Stimulated activated CD4-positive, alpha-beta T cell treated with anti-CD3 and anti-CD28 coated beads, Interleukin-15, amount 100 ng/mL, for 24 hours (primary cell): ENCODE data around the gene PIGV.
"Not testable (repeated sequence)": the region's sequence is repeated elsewhere in the genome, so short reads cannot be mapped to it uniquely, and the experiment has no call there.

Source experiments
- DNase-seq: peaks from one replicate; pipeline ENCODE4 v3.0.0-alpha.2; 2020

Gene PIGV

DNA sequence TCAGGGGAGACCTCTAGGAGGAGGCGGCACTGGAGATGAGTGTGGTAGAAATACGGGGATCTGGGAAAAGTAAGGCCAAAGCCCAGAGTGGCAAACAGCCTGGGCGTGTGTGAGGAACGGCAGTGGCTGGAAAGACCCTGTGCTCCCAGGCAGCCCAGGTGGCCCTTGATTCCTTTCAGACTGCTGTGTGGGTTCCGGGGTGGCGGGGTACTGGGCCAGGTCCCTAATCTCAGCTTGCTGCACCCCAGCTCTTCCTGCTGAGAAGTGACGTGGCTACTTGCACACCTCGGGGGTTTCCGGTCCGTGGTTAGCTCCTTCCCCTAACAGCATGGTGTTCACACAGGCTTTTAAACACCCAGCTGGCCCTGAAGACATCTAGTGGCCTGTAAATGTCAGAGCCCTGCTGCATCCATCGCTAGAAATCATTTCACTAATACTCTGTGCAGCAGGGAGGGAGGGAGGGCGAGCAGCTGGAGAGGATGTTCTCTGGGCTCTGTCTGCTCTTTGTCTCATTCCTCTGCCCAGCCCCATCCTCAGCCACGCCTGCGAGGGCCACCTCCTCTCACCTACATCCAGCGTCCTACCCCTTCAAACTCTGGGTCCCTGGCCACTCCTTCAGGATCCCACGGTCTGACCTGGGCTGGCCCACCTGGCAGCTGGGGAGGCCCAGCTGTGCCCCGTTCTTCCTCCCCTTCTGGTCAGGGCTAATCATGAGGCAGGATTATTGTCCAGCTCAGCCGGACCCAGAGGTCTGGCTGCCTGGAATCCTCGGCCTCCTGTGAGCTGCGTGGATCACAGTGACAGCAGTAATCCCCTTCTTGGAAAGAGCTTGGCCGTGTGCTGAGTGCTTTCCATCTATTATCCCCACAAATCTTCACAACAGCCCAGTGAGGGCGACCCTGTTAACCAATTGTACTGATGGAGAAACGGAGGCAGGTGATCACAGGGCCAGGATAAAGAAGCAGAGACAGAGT is 46.0 kb downstream of the PIGV start:
- DNase-seq = peak; percentile 86

DNA sequence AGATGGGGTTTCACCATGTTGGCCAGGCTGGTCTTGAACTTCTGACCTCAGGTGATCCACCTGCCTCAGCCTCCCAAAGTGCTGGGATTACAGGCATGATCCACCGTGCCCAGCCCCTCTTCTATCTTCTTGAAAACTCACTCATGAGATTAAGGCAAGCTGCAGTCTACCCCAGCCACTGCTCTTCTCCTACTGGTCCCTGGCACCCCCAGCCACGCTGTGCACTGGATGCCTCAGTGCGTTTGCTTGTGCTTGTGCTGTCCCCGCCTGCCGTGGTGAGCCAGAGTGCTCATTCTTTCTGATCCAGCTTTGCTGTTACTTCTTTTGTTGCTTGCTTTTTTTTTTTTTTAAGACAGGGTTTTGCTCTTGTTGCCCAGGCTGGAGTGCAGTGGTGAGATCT is 49.9 kb downstream of the PIGV start:
- not testable (repeated sequence) for DNase-seq

DNA sequence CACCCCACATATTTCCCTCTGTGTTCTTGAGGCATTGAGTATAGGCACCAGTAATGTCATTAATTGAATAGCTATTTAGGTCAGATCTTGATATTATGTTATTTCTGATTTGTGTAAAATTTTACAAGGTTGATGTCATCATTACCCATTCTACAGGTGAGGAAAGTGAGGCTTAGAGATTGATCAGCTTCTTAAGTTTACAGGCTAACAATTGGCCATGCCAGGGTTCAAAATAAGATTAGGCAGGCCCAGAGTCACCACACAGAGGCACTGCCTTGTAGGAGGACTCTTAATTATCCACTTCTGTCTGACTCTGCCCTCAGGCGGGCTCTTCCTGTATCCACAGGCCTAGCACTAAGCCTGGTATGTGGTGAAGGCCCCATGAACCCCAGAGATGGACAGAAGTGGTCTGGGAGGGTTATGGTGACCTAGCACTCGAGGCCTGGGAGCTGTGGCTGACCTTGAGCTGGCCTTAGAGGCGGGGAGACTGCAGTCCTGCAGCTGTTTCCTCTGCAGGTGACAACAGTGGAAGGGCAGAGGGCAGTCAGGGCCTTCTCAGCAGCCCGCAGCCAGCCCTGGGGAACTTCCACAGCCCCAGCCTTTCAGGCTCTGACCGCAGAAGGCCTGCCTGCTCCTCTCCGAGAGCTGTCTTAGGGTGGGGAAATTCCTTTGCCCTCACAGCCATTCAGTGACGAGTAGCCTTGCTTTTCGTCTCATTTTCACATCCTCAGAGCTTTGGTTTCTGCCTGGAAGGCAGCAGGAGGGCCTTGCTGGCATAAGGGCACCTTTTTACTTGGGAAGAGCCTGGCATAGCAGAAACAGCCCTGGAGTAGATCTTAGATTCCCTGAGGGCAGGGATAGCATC is 51.0 kb downstream of the PIGV start:
- DNase-seq = peak; percentile 67

DNA sequence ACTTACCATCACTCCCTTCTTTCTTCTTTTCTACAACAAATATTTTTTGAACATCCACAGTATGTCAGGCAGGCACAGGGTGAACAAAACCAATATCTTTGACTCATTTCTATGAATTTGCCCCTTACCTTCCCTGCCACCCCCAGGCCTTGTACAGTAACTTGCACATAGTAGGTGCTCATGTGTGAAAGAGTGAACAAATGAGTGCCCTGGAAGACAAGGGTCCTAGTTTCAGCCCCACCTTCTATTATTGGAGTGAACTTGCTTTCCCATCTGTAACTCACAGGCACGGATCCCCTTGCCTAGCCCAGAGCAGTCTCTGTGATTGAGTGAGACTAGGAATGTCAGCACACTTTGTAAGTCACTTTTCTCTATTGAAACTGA is 51.6 kb downstream of the PIGV start:
- DNase-seq = no peak

DNA sequence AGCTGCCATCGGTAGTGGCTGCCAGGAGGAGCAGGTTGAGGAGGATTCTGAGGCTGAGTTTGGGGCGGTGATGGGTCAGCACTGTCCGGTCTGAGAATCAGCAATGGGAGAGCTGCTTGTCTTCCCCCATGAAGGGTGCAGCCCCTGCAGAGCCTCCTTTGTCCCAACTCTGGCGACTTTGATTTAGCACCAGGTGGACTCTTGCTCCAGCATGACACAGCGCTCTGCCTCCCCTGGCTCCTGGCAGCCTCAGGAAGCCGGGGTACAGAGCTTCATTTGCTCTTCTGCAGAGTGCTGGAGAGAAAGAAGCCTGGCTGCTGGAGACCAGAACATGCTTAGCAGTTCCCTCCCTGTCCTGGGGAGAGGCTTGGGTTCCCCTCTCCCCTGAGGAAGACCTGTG is 52.0 kb downstream of the PIGV start:
- no peak for DNase-seq

DNA sequence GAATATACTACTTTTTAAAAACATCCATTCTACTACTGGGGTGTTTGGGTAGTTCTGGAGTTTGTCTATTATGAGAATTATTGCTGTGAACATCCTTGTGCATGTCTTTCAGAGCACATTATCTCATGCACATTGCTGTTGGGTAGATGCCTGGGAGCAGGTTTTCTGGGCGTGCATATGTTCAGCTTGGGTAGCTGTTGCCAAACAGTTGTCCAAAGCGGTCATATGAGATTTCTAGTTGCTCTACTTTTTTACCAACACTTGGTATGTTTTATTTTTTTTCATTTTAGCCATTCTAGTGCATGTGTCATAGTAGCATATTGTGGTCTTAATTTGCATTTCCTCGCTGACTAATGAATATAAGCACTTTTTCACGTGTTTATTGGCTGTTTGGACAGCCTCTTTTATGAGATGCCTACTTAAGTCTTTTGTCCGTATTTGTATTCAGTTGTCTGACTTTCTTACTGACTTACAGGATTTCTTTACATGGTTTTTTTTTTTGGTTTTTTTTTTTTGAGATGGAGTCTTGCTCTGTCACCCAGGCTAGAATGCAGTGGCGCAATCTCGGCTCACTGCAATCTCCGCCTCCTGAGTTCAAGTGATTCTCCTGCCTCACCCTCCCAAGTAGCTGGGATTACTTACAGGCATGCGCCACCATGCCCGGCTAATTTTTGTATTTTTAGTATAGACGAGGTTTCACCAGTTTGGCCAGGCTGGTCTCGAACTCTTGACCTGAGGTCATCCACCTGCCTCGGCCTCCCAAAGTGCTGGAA is 56.9 kb downstream of the PIGV start:
- no peak for DNase-seq

DNA sequence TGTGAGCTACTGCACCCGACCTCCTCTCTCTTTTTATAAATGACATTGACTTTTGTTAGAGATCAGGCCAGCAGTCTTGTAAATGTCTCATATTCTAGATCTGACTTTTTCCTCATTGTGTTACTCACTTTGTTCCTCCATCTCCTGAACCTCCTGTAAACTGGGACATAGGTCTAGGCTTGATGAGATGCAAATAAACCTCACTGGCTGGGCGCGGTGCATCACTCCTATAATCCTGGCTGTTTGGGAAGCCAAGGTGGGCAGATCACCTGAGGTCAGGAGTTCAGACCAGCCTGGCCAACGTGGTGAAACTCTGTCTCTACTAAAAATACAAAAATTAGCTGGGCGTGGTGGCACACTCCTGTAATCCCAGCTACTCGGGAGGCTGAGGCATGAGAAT is 60.1 kb downstream of the PIGV start:
- not testable (repeated sequence) for DNase-seq
